Transverse colon (tissue), 4 donors: ENCODE data around the gene SLIT1.

Experiments
- CTCF ChIP-seq, 5 experiments: fragments of 200-600 bp in 3 of 5; fragments of 450-650 bp in 2 of 5; sonication (generic) in 3 of 5; IDR thresholded peaks; 1 replicate in 2 of 5; 2 replicates in 3 of 5; pipeline ENCODE4 v1.5.1; 2016 to 2017; ENCODE audit warnings: antibody characterized with exemption in 5 of 5, inconsistent platforms in 3 of 5, mild to moderate bottlenecking in 2 of 5, moderate library complexity in 1 of 5
- EP300 ChIP-seq: sonication (generic); formaldehyde crosslinking; IDR thresholded peaks from one replicate; pipeline ENCODE4 v1.6.1; 2017; ENCODE audit warnings: antibody characterized with exemption, low read depth
- POLR2A ChIP-seq: fragments of 450-650 bp; IDR thresholded peaks from one replicate; pipeline ENCODE4 v1.6.1; 2016; ENCODE audit warnings: antibody characterized with exemption, mild to moderate bottlenecking, moderate library complexity
- POLR2AphosphoS5 ChIP-seq, 3 donors: sonication (generic); formaldehyde crosslinking; IDR thresholded peaks; one replicate each; pipeline ENCODE4 v1.6.1; 2016; ENCODE audit warnings: antibody characterized with exemption in 3 of 3

DNA sequence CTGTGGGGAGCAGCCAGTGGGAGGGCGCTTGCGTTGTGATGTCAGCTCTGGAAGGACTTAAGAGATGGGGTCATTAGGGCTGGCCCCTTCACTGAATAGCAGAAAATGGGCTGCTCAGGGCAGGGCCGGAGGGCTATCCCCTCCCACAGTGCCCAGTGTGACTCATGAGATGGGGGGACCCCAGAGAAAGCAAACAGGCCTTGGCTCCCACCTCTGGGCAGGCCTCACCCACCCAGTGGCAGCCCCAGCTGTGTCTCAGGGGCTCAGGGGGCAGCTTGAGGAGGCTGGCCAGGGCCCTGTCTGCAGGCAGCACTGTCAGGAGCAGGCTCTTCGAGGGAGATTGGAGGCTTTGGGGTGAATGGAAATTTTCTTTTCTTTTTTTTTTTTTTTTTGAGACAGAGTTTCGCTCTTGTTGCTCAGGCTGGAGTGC is 168.3 kb downstream of the SLIT1 start:
- TF ChIP-seq POLR2A (no peak), CTCF (IDR thresholded peaks at IDR 0.05) (no peak), EP300 (no peak), POLR2AphosphoS5 (IDR thresholded peaks at IDR 0.05) (no peak)
